ENCODE data around the gene LSM12. TPM values are rescaled to one million over a fixed set of nuclear protein-coding genes. Genes with fewer than 3 reads are reported as not detected.

The LSM12 gene
- total RNA-seq, 1 experiment from 2014 or later = 85.5 TPM

DNA sequence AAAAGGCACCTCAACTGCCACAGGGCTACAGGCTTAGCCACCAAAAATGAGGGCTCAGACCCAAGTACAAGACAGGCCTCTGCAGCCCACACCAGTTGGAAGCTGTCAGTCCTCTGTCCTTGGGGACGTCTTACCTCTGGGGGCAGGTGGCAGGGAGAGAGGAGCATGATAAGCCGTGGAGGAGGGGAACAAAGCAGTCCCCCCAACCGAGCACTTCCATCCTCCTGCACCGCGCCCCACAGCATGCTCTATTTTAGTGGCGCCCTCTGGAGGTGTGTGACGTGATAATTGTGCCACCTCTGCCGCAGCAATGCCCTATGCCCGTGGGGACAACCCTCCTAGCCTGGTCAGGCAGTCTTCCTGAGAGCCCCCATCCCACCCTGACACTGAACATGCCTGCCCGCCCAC lies 17.7 kb upstream of the LSM12 start:
- H3K4me3 ChIP-seq (ENCODE audit: low read depth, low read length) = no peak overlapping the region
- Mint-ChIP-seq H3K4me3 (ENCODE audit: unreplicated experiment) (no peak overlapping the region), H3K4me1 (ENCODE audit: low read depth, unreplicated experiment) (peaks cover 14% of the 10 kb centered on the region), H3K9me3 (ENCODE audit: unreplicated experiment) (no peaks in the 10 kb centered on the region), H3K36me3 (ENCODE audit: insufficient read depth, unreplicated experiment) (peaks cover 46% of the 10 kb centered on the region), H3K27me3 (ENCODE audit: insufficient read depth, unreplicated experiment) (no peaks in the 10 kb centered on the region), H3K27ac (ENCODE audit: unreplicated experiment) (no peak overlapping the region)
- H3K9me3 ChIP-seq = no peaks in the 10 kb centered on the region
- H3K27me3 ChIP-seq (replicated peaks; ENCODE audit: control insufficient read depth, insufficient read depth, low read length) = no peaks in the 10 kb centered on the region
- no peaks in the 10 kb centered on the region; the same call in 1 of the 2 replicates for H3K36me3 ChIP-seq (ENCODE audit: control insufficient read depth, insufficient read depth, low read length)
- ChIA-PET CTCF (interaction anchor here (0.6 to 2.7 kb wide), 11 partner anchors 14 to 84 kb away, joined by 3 to 38 read pairs (median 5); partner anchors contain the start of gene HDAC5), POLR2A (no interaction called here)
- BruUV-seq (replicated peaks) = no TSS peak
- peak in 1 of 2 experiments; percentile 49 for DNase-seq
- TF ChIP-seq, protein P1, sequence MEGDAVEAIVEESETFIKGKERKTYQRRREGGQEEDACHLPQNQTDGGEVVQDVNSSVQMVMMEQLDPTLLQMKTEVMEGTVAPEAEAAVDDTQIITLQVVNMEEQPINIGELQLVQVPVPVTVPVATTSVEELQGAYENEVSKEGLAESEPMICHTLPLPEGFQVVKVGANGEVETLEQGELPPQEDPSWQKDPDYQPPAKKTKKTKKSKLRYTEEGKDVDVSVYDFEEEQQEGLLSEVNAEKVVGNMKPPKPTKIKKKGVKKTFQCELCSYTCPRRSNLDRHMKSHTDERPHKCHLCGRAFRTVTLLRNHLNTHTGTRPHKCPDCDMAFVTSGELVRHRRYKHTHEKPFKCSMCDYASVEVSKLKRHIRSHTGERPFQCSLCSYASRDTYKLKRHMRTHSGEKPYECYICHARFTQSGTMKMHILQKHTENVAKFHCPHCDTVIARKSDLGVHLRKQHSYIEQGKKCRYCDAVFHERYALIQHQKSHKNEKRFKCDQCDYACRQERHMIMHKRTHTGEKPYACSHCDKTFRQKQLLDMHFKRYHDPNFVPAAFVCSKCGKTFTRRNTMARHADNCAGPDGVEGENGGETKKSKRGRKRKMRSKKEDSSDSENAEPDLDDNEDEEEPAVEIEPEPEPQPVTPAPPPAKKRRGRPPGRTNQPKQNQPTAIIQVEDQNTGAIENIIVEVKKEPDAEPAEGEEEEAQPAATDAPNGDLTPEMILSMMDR (IDR thresholded peaks at IDR 0.05; ENCODE audit: insufficient read depth in 1 of 2, low read depth in 1 of 2, low read length in 1 of 2, severe bottlenecking in 1 of 2, unreplicated experiment in 1 of 2) = peak; percentile 27 to 42
- H3K4me1 ChIP-seq = peaks cover 25% of the 10 kb centered on the region
- intact Hi-C loops (cut with micrococcal nuclease; ENCODE audit: unreplicated experiment) = no loop called here

DNA sequence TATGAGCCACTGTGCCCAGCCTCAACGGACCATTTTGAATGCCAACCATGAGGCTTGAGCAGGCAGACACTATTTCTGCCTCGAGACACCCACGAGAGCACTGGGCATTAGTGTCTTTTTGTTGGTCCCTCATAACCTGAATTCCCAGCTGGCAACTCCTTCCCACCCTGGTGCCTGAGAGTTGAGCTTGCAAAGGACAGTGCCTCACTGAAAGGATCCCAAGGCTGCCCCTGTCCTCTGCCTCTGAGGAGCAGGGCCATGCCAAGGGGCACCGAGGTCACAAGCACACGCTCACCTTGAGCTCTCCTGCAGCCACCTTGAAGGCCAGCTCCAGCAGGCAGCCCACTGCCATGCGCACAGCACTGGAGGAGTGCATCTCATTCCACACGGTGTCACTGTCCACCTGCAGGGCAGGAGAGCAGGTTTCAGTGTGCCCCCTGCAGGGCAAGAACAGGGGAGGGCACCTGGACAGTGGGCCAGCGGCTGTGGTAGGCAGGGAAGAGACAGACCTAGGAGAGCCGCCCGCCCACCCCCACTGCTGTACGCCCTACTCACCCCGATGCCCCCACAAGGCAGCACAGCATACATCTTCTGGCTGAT lies 16.9 kb upstream of the LSM12 start:
- H3K36me3 ChIP-seq (ENCODE audit: control insufficient read depth, insufficient read depth, low read length) = no peaks in the 10 kb centered on the region; the same call in 1 of the 2 replicates
- no peak overlapping the region for H3K27ac Mint-ChIP-seq (ENCODE audit: unreplicated experiment)
- intact Hi-C loops (cut with micrococcal nuclease; ENCODE audit: unreplicated experiment) = no loop called here
- CTCF ChIA-PET = interaction anchor here (0.5 to 2.7 kb wide), 20 partner anchors 11 to 538 kb away, joined by 3 to 38 read pairs (median 4); partner anchors contain the start of genes HDAC5 and TMUB2
- H3K27me3 Mint-ChIP-seq (ENCODE audit: insufficient read depth, unreplicated experiment) = no peaks in the 10 kb centered on the region
- POLR2A ChIA-PET = interaction anchor here (0.6 kb wide), 1 partner anchor 12 kb away, joined by 4 read pairs; no protein-coding TSS in a partner anchor
- BruUV-seq (replicated peaks) = no TSS peak
- TF ChIP-seq, protein P1 (IDR thresholded peaks at IDR 0.05; ENCODE audit: insufficient read depth in 1 of 2, low read depth in 1 of 2, low read length in 1 of 2, severe bottlenecking in 1 of 2, unreplicated experiment in 1 of 2) = peak; percentile 81 to 93
- H3K9me3 ChIP-seq = no peaks in the 10 kb centered on the region
- H3K4me3 Mint-ChIP-seq (ENCODE audit: unreplicated experiment) = no peak overlapping the region
- DNase-seq = peak; percentile 73 to 76
- H3K27me3 ChIP-seq (replicated peaks; ENCODE audit: control insufficient read depth, insufficient read depth, low read length) = no peaks in the 10 kb centered on the region
- H3K9me3 Mint-ChIP-seq (ENCODE audit: unreplicated experiment) = no peaks in the 10 kb centered on the region
- peaks cover 25% of the 10 kb centered on the region for H3K4me1 ChIP-seq
- H3K4me3 ChIP-seq (ENCODE audit: low read depth, low read length) = no peak overlapping the region
- H3K4me1 Mint-ChIP-seq (ENCODE audit: low read depth, unreplicated experiment) = peaks cover 14% of the 10 kb centered on the region
- peaks cover 40% of the 10 kb centered on the region for H3K36me3 Mint-ChIP-seq (ENCODE audit: insufficient read depth, unreplicated experiment)

DNA sequence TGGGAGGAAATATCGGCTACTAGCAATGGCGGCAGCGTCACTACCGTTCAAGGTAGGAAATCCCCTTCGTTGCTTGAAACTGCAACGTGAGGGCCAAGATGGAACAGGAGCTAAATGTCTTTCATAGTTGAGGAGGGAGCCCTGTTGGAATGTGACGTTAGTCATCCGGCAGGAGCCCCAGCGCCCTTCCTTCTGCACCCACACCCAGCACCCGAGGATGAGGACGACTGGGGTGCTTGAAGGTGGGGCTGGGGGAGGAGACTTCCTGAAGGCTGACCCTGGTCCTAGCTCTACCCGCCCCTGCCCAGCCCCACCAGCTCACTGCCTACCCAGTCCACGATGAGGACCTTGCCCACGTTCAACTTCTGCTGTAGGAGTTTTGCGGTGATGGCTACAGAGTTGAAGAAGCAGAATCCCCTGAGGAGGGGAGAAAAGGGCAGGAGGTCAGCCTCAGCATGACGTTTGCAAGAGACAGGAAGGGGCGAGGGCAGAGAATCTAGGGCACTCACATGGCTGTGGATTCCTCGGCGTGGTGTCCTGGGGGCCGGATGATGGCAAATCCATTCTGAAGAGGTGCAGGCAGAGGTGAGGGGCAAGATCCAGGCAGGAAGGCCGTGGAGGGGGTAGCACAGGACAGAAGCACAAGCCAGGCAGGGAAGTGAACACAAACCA lies 15.9 kb upstream of the LSM12 start:
- ChIA-PET POLR2A (no interaction called here), CTCF (interaction anchor here (2.7 kb wide), 2 partner anchors 34 to 86 kb away, joined by 25 to 38 read pairs; no protein-coding TSS in a partner anchor)
- no TSS peak for BruUV-seq (replicated peaks)

More for the DNA sequence above, 15.9 kb upstream of the LSM12 start:
- Mint-ChIP-seq H3K36me3 (ENCODE audit: insufficient read depth, unreplicated experiment) (peaks cover 33% of the 10 kb centered on the region), H3K27ac (ENCODE audit: unreplicated experiment) (no peak overlapping the region), H3K4me3 (ENCODE audit: unreplicated experiment) (no peak overlapping the region), H3K4me1 (ENCODE audit: low read depth, unreplicated experiment) (peaks cover 14% of the 10 kb centered on the region), H3K27me3 (ENCODE audit: insufficient read depth, unreplicated experiment) (no peaks in the 10 kb centered on the region), H3K9me3 (ENCODE audit: unreplicated experiment) (no peaks in the 10 kb centered on the region)
- no peaks in the 10 kb centered on the region for H3K27me3 ChIP-seq (replicated peaks; ENCODE audit: control insufficient read depth, insufficient read depth, low read length)
- intact Hi-C loops (cut with micrococcal nuclease; ENCODE audit: unreplicated experiment) = no loop called here
- no peak for DNase-seq
- no peak overlapping the region for H3K4me3 ChIP-seq (ENCODE audit: low read depth, low read length)
- H3K36me3 ChIP-seq (ENCODE audit: control insufficient read depth, insufficient read depth, low read length) = no peaks in the 10 kb centered on the region; the same call in 1 of the 2 replicates
- peaks cover 18% of the 10 kb centered on the region for H3K4me1 ChIP-seq
- TF ChIP-seq, protein P1 (IDR thresholded peaks at IDR 0.05; ENCODE audit: insufficient read depth in 1 of 2, low read depth in 1 of 2, low read length in 1 of 2, severe bottlenecking in 1 of 2, unreplicated experiment in 1 of 2) = no peak
- H3K9me3 ChIP-seq = no peaks in the 10 kb centered on the region
